Liver (tissue), 9 donors: Measurements from ENCODE around the gene LRRC40. TPM values are rescaled to one million over a fixed set of nuclear protein-coding genes. Genes with fewer than 3 reads are reported as not detected.

Experiments
- DNase-seq: peaks from one replicate; pipeline ENCODE4 v3.0.0-alpha.2; 2017; ENCODE audit warnings: low spot score
- H3K27ac ChIP-seq, 2 donors: one replicate each; pipeline ENCODE4 v1.7.0; 2013; ENCODE audit warnings: inconsistent platforms in 2 of 2, low read length in 2 of 2, control low read depth in 1 of 2, low read depth in 1 of 2, mild to moderate bottlenecking in 1 of 2
- H3K27me3 ChIP-seq, 4 donors: one replicate each; pipeline versions ENCODE4 v1.6.1 to v1.7.0; 2013; ENCODE audit warnings: low read length in 3 of 4, inconsistent platforms in 1 of 4, mild to moderate bottlenecking in 1 of 4, moderate library complexity in 1 of 4; ENCODE audit not compliant: control insufficient read depth in 4 of 4, insufficient read depth in 4 of 4
- H3K36me3 ChIP-seq, 4 donors: one replicate each; pipeline versions ENCODE4 v1.6.1 to v1.7.0; 2013; ENCODE audit warnings: low read length in 3 of 4, mild to moderate bottlenecking in 3 of 4, low read depth in 1 of 4, moderate library complexity in 1 of 4; ENCODE audit not compliant: control insufficient read depth in 4 of 4, insufficient read depth in 3 of 4
- H3K4me1 ChIP-seq, 4 donors: one replicate each; pipeline versions ENCODE4 v1.6.1 to v1.7.0; 2013; ENCODE audit warnings: low read length in 3 of 4, mild to moderate bottlenecking in 3 of 4, moderate library complexity in 1 of 4; ENCODE audit not compliant: control insufficient read depth in 4 of 4, insufficient read depth in 4 of 4
- H3K4me3 ChIP-seq, 3 donors: one replicate each; pipeline versions ENCODE4 v1.6.1 to v1.7.0; 2013; ENCODE audit warnings: low read length in 3 of 3, control low read depth in 1 of 3, low read depth in 1 of 3, mild to moderate bottlenecking in 1 of 3
- H3K9ac ChIP-seq, 2 donors: one replicate each; pipeline ENCODE4 v1.7.0; 2013; ENCODE audit warnings: low read length in 2 of 2, mild to moderate bottlenecking in 2 of 2, moderate library complexity in 2 of 2, control low read depth in 1 of 2, low read depth in 1 of 2
- H3K9me3 ChIP-seq, 4 donors: one replicate each; pipeline versions ENCODE4 v1.6.1 to v1.7.0; 2013; ENCODE audit warnings: low read length in 3 of 4; ENCODE audit not compliant: control insufficient read depth in 4 of 4
- ATF3 ChIP-seq: IDR thresholded peaks from 2 replicates; pipeline ENCODE4 v1.6.1; 2016; ENCODE audit warnings: antibody characterized with exemption
- EGR1 ChIP-seq, 2 donors: IDR thresholded peaks; 2 replicates each; pipeline ENCODE4 v1.6.1; 2016 to 2018; ENCODE audit warnings: antibody characterized with exemption in 2 of 2, low read depth in 2 of 2
- FOXA1 ChIP-seq: IDR thresholded peaks from 2 replicates; pipeline ENCODE4 v1.6.1; 2016; ENCODE audit warnings: antibody characterized with exemption
- FOXA2 ChIP-seq: IDR thresholded peaks from 2 replicates; pipeline ENCODE4 v1.6.1; 2016; ENCODE audit warnings: antibody characterized with exemption
- GABPA ChIP-seq, 2 donors: IDR thresholded peaks in 1 of 2; conservative IDR thresholded peaks in 1 of 2; 2 replicates each; pipeline ENCODE4 v1.6.1; 2016; ENCODE audit warnings: antibody characterized with exemption in 2 of 2, mild to moderate bottlenecking in 1 of 2, moderate library complexity in 1 of 2
- HNF4A ChIP-seq, 2 donors: conservative IDR thresholded peaks; 2 replicates each; pipeline ENCODE4 v1.6.1; 2016; ENCODE audit warnings: antibody characterized with exemption in 2 of 2, mild to moderate bottlenecking in 2 of 2
- HNF4G ChIP-seq: IDR thresholded peaks from 2 replicates; pipeline ENCODE4 v1.6.1; 2016; ENCODE audit warnings: antibody characterized with exemption
- JUND ChIP-seq, 2 donors: IDR thresholded peaks; 2 replicates each; pipeline ENCODE4 v1.6.1; 2016; ENCODE audit warnings: antibody characterized with exemption in 2 of 2
- NR2F2 ChIP-seq: IDR thresholded peaks from 2 replicates; pipeline ENCODE4 v1.6.1; 2016; ENCODE audit warnings: antibody characterized with exemption
- RAD21 ChIP-seq, 2 donors: IDR thresholded peaks; 2 replicates each; pipeline ENCODE4 v1.6.1; 2016; ENCODE audit warnings: antibody characterized with exemption in 2 of 2, mild to moderate bottlenecking in 2 of 2
- REST ChIP-seq: IDR thresholded peaks from 2 replicates; pipeline ENCODE4 v1.6.1; 2016; ENCODE audit warnings: antibody characterized with exemption, mild to moderate bottlenecking
- RXRA ChIP-seq, 2 donors: IDR thresholded peaks; 2 replicates each; pipeline ENCODE4 v1.6.1; 2017 to 2018; ENCODE audit warnings: antibody characterized with exemption in 2 of 2, mild to moderate bottlenecking in 1 of 2
- SP1 ChIP-seq: IDR thresholded peaks from 2 replicates; pipeline ENCODE4 v1.6.1; 2018; ENCODE audit warnings: antibody characterized with exemption, mild to moderate bottlenecking
- TAF1 ChIP-seq: conservative IDR thresholded peaks from 2 replicates; pipeline ENCODE4 v1.6.1; 2016; ENCODE audit warnings: antibody characterized with exemption, mild to moderate bottlenecking
- YY1 ChIP-seq: IDR thresholded peaks from 2 replicates; pipeline ENCODE4 v1.6.1; 2016; ENCODE audit warnings: antibody characterized with exemption, mild to moderate bottlenecking
- polyA plus RNA-seq, 2 donors: library from polyadenylated mRNA; stranded (reverse) in 1 of 2; unstranded in 1 of 2; fragments of 200-250 nt in 1 of 2; fragments of >200 nt in 1 of 2; fragmentation: Nextera tagmentation in 1 of 2; extraction: Ambion mirVana in 1 of 2; gene quantifications; one replicate each; pipeline versions ENCODE4 v1.2.1 to v1.2.3, GENCODE V29; 2013 to 2015
- total RNA-seq, 2 donors: library from RNA; depleted of rRNA; stranded (reverse); fragments of >200 nt; gene quantifications; one replicate each; pipeline ENCODE4 v1.2.3, GENCODE V29; 2014
- TF ChIP-seq, protein P1 (sequence below): IDR thresholded peaks from 2 replicates; pipeline ENCODE4 v1.6.1; 2016; ENCODE audit warnings: antibody characterized with exemption
- TF ChIP-seq, protein P2 (sequence below): IDR thresholded peaks from 2 replicates; pipeline ENCODE4 v1.6.1; 2016; ENCODE audit warnings: antibody characterized with exemption
- donor health status: healthy.
- donor health status: healthy.
- donor health status: healthy.
- donor health status: healthy.
- donor health status: healthy.

Gene LRRC40
- total and polyA plus RNA-seq, 4 donors: 6.6 to 15.8 (median 10.6) TPM

- TF ChIP-seq, protein P1, sequence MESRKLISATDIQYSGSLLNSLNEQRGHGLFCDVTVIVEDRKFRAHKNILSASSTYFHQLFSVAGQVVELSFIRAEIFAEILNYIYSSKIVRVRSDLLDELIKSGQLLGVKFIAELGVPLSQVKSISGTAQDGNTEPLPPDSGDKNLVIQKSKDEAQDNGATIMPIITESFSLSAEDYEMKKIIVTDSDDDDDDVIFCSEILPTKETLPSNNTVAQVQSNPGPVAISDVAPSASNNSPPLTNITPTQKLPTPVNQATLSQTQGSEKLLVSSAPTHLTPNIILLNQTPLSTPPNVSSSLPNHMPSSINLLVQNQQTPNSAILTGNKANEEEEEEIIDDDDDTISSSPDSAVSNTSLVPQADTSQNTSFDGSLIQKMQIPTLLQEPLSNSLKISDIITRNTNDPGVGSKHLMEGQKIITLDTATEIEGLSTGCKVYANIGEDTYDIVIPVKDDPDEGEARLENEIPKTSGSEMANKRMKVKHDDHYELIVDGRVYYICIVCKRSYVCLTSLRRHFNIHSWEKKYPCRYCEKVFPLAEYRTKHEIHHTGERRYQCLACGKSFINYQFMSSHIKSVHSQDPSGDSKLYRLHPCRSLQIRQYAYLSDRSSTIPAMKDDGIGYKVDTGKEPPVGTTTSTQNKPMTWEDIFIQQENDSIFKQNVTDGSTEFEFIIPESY: no peak
- no peak for TF ChIP-seq FOXA2
- TF ChIP-seq HNF4A (conservative IDR thresholded peaks at IDR 0.05): no peak
- TF ChIP-seq NR2F2: no peak
- no peak for TF ChIP-seq SP1
- no peak for TF ChIP-seq JUND (IDR thresholded peaks at IDR 0.05)
Observed at GRCh38 chr1:70140894-70141293, 64.5 kb downstream of the LRRC40 start (continued).

DNA sequence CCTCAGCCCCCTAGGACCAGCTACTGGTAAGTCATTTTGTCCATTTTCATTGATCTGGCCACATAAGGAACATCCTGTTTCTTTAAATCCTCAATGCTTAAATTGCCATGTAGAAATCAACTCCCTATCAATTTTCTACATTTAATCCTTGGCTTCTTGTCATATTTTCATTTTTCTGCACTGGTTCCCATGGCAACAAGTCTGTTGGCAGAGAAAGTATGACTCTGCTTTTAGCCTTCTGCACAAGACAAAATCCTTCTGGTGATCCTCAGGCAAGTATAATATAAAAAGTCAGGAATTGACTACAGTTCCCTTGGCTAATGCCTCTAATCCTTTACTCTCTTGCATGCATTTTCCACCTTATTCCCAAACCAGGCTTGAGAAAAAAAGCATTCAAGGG is 65.0 kb downstream of the LRRC40 start:
- Histone ChIP-seq H3K4me1 (no peaks in the 10 kb centered on the region), H3K27ac (no peak overlapping the region), H3K36me3 (peaks cover 0 to 7% (median 2%) of the 10 kb centered on the region in 4 donors), H3K27me3 (no peaks in the 10 kb centered on the region), H3K9me3 (no peaks in the 10 kb centered on the region), H3K9ac (no peak overlapping the region), H3K4me3 (no peak overlapping the region)
- TF ChIP-seq EGR1 (IDR thresholded peaks at IDR 0.05; ENCODE audit: low read depth in 2 of 2) (no peak), JUND (IDR thresholded peaks at IDR 0.05) (no peak), YY1 (no peak), ATF3 (no peak), FOXA2 (no peak), HNF4A (conservative IDR thresholded peaks at IDR 0.05) (no peak), RXRA (IDR thresholded peaks at IDR 0.05) (no peak), SP1 (no peak), NR2F2 (no peak), FOXA1 (no peak), GABPA (IDR thresholded peaks at IDR 0.05 in 1 of 2, conservative IDR thresholded peaks at IDR 0.05 in 1 of 2) (no peak), HNF4G (no peak), RAD21 (IDR thresholded peaks at IDR 0.05) (no peak), TAF1 (no peak), REST (no peak)
- TF ChIP-seq, protein P2, sequence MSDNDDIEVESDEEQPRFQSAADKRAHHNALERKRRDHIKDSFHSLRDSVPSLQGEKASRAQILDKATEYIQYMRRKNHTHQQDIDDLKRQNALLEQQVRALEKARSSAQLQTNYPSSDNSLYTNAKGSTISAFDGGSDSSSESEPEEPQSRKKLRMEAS: no peak
- TF ChIP-seq, protein P1: no peak
- no peak for DNase-seq
